Fibroblast of upper back skin (primary cell): ENCODE data around the gene SLC66A1.

Source experiments
- DNase-seq: peaks from one replicate; pipeline ENCODE4 v3.0.0-alpha.2; 2013

SLC66A1 gene

DNA sequence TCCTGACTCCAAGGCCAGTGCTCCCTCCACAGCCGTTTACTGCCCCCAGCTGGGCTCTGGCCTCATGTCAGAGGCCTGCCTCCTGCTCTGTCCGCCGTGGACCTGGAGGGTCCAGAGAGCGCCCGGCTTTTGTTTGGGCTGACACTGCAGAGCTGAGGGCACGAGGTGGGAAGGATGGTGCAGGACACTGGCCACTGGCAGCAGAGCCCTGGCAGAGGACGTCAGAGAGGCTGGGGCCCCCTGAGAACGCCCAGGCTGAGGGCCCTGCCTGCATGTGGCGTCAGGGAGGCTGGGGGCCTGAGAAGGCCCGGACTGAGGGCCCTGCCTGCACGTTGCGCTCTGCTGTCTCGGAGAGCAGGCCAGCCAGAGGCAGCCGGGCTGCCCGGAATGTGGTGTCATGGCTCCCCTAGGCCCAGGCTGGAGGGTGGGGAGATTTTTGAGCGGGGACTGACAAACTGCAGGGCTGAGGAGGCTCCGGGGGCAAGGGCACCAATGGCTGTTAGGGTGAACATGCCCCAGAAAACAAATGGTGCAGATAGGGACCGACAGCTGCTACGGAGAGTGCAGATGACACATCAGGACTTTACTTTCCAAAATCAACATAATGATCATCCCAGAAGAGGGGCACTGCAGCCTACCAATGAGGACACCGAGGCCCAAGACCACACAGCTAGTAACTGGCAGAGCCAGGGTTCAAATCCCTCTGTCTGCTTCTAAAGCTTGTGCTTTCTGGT lies 31.7 kb downstream of the SLC66A1 start:
- DNase-seq: no peak

- DNase-seq: peak; percentile 22
These were observed 32.3 kb downstream of the SLC66A1 start for GRCh38 chr1:19344372-19344810.

DNA sequence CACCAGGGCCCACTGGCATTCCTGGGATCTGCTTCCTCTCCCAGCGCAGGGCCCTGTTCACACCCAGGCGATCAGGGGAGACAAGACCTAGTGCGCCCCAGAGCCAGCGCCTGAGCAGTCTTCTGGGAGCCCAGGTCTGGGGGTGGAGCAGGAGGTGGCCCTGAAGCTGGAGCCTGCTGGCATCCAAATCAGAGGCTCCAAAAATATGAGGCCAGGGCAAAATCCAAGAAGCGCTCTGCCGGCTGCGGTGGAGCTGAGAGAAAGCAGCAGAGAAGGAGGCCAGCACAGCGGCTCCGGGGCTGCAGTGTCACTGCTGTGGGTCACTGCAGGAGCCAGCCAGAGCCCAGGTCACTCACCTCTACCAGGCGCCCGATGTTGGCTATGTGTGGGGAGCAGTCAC lies 32.7 kb downstream of the SLC66A1 start:
- no peak for DNase-seq

GRCh38 chr1:19345391-19345790 lies 33.3 kb downstream of the SLC66A1 start:
- no peak for DNase-seq

DNA sequence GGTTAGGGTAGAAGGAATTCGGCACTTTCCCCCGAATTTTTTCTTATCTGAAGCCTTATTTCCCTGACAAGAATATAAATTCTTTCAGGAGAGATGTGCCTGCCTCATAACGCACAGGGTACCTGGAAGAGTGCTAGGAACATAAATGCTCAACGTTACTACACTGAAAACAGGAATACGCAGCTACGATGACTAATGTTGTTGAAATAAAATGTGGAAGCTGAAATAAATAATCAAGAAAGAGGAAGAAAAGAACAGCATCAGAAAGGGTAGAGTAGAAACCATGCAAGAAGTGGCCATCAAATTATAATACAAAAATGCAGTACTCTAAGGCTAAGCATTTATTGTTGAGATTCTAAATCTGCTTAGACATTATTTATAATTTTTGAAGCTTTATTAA lies 33.9 kb downstream of the SLC66A1 start:
- DNase-seq: no peak

DNA sequence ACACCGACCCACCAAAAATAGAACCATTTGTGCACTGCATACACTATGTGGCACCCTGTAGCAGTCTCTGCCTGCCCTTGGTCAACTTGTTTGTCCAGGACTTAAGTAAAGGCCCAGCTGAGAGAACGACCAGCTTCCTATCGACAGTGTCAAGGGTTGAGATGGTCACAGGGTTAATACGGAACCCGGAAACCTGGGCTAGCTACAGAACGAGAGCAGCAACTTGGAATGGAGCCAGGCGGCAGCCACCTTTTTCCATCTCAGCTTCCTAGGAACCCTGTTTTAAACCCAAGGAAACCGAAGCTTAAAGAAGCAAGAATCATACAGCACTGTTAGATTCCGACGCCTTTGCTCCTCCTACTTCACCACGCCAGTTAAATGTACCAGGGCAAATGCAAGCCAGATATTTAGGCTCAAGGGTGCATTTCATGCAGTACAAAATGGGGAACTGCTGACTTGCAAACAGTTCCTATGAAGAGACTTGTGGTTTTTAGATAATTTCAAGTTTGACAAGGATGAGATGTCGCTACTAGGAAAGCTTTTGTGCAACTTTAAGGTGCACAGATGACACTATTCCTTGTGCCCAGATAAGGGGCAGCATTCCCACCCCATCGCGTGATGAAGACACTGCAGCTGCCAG lies 35.5 kb downstream of the SLC66A1 start:
- no peak for DNase-seq

DNA sequence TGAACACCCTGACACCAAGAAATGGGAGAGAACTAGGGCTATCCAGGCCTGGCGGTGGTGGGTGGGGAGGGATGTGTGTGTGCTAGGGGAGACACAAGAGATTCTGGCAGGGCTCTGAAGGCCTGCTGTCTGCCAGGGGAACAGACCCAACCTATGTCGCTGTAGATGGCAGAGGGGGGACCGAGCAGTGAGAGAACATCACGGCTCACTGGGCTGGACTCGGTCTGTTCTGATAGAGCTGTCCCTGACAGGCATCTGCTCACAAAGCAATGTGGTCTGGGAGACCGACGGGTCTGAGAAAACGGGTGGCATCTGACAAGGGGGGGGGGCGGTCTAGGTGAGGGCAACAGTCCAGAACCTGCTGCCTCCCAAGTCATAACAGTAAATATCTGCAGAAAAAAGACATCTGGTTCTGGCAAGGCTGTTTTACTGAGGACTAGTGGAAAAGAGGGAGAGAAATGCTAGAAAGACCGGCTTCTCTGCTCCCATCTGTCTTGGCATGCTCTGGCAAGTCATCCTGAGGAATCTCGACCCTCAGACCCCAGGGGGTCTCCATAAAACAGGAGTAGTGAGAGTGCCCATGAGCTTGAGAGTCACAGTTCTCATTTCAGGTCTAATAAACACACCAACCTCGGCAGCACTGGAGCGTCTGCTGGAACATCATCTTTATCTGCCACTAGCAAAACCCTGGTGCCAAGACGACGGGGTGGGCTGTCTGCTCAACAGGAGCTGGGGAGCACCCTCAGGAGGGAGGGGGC lies 36.5 kb downstream of the SLC66A1 start:
- no peak for DNase-seq

GRCh38 chr1:19349999-19350398 lies 37.9 kb downstream of the SLC66A1 start:
- no peak for DNase-seq

GRCh38 chr1:19350566-19350965 lies 38.4 kb downstream of the SLC66A1 start:
- DNase-seq: no peak

GRCh38 chr1:19351873-19352272 lies 39.7 kb downstream of the SLC66A1 start:
- DNase-seq: no peak

DNA sequence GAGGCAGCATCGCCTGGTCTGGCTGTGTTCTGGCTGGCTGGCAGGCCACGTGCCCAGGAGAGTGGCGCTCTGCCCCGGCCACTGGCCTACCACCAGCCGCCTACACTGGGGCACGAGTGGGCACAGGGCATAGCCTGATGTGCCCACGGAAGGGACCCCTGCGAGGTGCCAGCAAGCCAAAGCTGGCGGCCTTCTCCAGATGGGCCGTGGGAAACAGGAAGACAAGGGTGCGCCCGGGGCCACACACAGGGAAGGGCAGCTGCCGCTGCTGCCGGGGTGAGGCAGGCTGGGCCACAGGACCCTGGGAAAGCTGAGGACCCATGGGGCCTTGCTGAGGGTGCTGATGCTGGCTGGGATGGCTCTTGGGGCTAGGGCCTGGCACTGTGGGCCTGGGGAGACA lies 40.7 kb downstream of the SLC66A1 start:
- no peak for DNase-seq

DNA sequence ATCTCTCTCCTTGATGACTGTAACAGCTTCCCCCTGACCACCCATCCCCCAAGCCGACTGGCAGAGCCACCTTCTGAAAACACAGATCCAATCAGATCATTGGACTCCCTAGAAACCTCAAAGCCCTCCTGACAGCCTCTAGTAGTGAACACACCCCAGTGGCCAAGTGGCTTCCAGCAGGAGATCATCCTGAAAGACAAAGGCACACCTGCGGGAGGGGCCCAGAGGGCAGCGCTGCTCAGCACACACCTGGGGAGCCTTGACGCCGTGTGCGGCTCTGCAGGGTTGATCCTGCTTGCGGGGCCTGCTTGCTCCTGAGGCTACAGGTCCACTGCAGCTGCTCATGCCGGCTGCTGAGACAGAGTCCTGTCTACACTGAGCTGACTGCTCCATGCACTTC lies 41.5 kb downstream of the SLC66A1 start:
- DNase-seq: no peak

- DNase-seq: no peak
These were observed 42.4 kb downstream of the SLC66A1 start for GRCh38 chr1:19354531-19354981.

DNA sequence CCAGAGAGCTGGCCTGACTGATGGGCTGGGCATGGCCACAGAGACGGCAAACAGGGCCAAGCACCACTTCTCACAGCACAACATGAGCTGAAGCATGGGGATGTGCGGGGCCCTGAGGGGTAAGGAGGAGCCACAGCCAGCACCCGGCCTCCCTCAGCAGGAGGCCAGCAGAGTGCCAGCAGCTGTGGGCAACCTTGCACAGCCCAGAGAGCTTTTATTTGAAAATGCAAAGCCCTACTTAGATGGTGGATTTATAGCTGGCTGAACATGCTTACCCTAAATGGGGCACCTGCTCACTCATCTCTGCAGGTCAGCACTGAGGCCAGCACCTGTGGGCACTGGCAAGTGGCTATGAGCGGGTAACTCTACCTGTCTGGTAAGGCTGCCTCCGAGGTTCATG lies 44.1 kb downstream of the SLC66A1 start:
- DNase-seq: no peak

DNA sequence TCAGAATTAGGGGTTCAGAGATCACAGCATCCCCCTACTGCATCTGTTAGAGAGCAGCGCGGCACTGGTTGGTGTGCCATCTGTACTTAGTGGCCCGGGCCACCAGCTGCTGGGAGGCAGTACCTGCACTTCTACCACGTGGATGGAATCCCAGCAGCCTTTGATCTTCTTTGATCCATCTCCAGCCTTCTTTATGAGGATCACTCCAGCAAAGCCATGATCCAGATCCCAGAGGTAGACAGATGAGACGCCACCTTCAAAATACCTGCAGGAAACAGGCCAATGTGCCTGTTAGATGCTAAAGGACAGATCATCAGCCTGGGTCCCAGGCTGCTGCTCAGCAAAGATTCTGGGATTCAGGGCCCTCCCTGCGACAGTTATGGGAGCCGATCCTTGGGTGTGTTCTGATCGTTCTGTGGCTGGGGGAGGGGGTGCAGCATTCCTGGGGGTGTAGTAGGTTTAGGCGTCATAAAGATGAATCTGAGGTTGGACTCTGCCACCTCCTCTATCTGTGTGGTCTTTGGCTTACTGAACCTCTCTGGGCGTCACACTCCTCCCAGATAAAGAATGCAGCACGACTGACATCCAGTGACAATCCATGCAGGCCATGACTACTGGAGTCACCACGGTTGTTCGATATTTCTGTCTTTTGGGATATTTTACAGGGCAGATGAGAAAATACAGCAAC lies 45.3 kb downstream of the SLC66A1 start:
- no peak for DNase-seq

DNA sequence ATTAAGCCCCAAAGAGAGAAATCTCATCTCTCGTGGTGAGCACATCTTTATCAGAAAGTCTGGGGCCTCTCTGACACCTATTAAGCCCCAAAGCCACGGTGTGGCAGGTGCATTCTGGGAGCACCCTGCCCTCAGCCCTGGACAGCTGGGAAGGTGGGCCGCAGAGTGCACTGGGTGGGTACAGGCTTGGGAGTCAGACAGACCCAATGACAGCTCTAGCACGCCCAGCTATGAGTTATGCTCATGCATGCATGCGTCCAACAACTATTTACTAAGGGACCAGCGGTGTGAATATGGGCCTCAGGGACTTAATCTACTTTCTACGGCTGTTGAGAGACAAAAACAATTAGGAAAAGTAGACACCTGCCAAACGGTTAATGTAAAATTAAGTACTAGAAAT lies 46.6 kb downstream of the SLC66A1 start:
- DNase-seq: no peak

GRCh38 chr1:19359357-19359756 lies 47.2 kb downstream of the SLC66A1 start:
- DNase-seq: no peak

DNA sequence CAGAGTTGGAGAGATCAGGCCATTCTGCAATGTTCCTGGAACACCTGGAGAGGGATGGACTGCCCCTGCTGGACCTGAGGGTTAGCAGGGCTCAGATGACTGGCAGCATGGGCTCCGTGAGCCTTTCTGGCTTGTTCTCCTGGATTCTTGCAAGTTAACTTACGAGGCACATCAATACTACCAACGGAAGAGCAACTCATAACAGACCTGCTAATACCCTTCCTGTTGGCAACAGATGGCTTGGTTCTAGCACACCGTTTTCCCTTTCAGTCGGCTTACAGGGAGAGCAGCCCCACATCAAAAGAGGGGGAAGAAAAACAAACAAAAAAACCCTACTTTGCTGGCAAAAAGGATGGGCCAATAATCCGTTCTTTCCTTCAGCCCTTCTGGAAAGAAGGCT lies 47.9 kb downstream of the SLC66A1 start:
- no peak for DNase-seq

- DNase-seq: no peak
These were observed 48.3 kb downstream of the SLC66A1 start for GRCh38 chr1:19360432-19360831.

DNA sequence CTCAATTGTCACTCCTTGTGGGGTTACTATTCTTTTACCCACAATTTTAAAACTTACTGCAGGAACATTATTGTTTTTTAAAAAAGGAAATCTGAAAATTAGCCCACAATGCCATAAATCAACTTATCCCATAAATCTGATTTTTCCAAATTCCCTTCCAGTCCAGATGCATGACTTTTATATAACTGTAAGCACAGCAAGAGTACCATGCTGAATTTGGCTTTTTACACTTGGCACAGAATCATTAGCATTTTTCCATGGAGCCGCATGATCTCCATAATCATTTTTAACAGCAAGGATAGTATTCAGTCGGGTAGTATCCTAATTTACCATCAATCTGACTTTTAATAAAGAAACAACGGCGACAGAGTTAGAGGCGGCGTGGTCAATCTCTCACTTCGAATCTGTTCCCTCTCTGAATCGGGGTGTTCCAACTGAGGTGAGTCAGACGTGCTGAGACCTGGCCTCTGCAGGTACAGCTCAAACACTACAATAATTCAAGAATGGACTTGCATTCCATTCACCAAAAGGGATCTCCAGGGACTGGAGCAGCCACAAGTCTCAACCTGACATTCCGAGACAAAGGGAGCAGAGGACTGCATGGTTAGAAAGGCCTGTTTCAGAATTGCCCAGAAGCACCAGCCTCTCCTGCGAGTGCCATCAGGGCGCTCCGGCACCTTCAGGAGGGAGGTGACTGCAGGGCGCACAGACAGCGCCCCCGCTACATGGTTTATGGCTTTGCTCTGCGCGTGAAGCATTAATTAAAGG lies 48.9 kb downstream of the SLC66A1 start:
- no peak for DNase-seq

DNA sequence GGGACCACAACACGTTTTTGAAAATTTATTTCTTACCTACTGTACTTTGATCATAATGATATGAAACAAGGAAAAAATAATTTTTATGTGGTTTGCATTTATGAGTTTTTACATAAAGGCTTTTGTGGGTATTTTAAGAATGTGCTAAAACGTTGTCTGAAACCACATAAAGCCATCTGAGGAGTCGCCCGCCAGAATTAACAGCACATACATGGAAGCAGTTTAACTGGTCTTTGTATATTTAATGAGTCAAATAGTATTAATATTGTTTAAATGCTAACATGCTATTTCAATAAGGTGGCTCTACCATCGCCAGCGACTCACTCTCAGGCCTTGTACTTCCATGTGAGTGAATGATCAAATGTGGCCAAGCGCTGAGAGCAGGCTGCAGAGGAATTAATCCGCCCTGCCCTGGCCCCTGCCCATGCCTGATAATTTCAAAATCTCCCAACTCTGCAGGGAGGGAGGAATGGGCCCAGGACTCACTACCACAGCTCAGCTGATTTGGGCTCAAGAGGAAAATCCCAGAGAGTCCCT lies 49.6 kb downstream of the SLC66A1 start:
- peak; percentile 43 for DNase-seq

- DNase-seq: no peak
These were observed 51.5 kb downstream of the SLC66A1 start for GRCh38 chr1:19363536-19364152.
